ENCODE measurements around the gene REG4.
"Not testable (repeated sequence)": the region's sequence is repeated elsewhere in the genome, so short reads cannot be mapped to it uniquely, and the experiment has no call there.

REG4 gene

GRCh38 chr1:119811387-119811786, at the start of gene REG4:
REG4 (minus strand) TSS chr1:119811460; CDS start chr1:119808769, 2,691 bp downstream.
- DNase-seq, result no peak

GRCh38 chr1:119859647-119860046, 48.4 kb upstream of the REG4 start:
- no peak for DNase-seq

- not testable (repeated sequence) for DNase-seq
These were observed 47.4 kb upstream of the REG4 start for GRCh38 chr1:119858556-119859214.

- DNase-seq, result no peak
These were observed 46.9 kb upstream of the REG4 start for GRCh38 chr1:119858126-119858525.

- DNase-seq, result no peak
These were observed 41.9 kb upstream of the REG4 start for GRCh38 chr1:119853155-119853554.

- not testable (repeated sequence) for DNase-seq
These were observed 32.9 kb upstream of the REG4 start for GRCh38 chr1:119844206-119844605.

GRCh38 chr1:119841306-119841705, 30.0 kb upstream of the REG4 start:
- DNase-seq, result no peak

- no peak for DNase-seq
These were observed 29.5 kb upstream of the REG4 start for GRCh38 chr1:119840745-119841144.

- DNase-seq, result no peak
These were observed 27.0 kb upstream of the REG4 start for GRCh38 chr1:119838236-119838635.

- DNase-seq, result no peak
These were observed 23.7 kb upstream of the REG4 start for GRCh38 chr1:119834990-119835389.

- DNase-seq, result no peak
These were observed 19.8 kb upstream of the REG4 start for GRCh38 chr1:119831027-119831426.

GRCh38 chr1:119829625-119830024, 18.4 kb upstream of the REG4 start:
- peak; percentile 64 for DNase-seq

- not testable (repeated sequence) for DNase-seq
These were observed 17.7 kb upstream of the REG4 start for GRCh38 chr1:119829006-119829405.

- DNase-seq, result no peak
These were observed 17.0 kb upstream of the REG4 start for GRCh38 chr1:119828266-119828665.

- no peak for DNase-seq
These were observed 15.8 kb upstream of the REG4 start for GRCh38 chr1:119827010-119827409.

- no peak for DNase-seq
These were observed 11.1 kb upstream of the REG4 start for GRCh38 chr1:119822406-119822805.

GRCh38 chr1:119818181-119818580, 6.9 kb upstream of the REG4 start:
- DNase-seq, result no peak

- DNase-seq, result no peak
These were observed 5.1 kb upstream of the REG4 start for GRCh38 chr1:119816407-119816806.

GRCh38 chr1:119815928-119816327, 4.7 kb upstream of the REG4 start:
- no peak for DNase-seq

GRCh38 chr1:119815361-119815760, 4.1 kb upstream of the REG4 start:
- no peak for DNase-seq

GRCh38 chr1:119814288-119814687, 3.0 kb upstream of the REG4 start:
- no peak for DNase-seq

GRCh38 chr1:119811985-119812557, 811 bp upstream of the REG4 start:
- DNase-seq, result no peak

- peak; percentile 39 for DNase-seq
These were observed 2.2 kb downstream of the REG4 start for GRCh38 chr1:119808972-119809550.

- no peak for DNase-seq
These were observed 2.8 kb downstream of the REG4 start for GRCh38 chr1:119808491-119808890.

- DNase-seq, result no peak
These were observed 4.8 kb downstream of the REG4 start for GRCh38 chr1:119806489-119806888.

Data from DMS79 (cell line).